ENCODE results near the gene FAM89B. TPM values are rescaled to one million over a fixed set of nuclear protein-coding genes. Genes with fewer than 3 reads are reported as not detected.
A peak's percentile ranks its signal among the peaks of the same experiment; 100 is the strongest.

Gene FAM89B
- total RNA-seq, 2 experiments from 2014 or later: 12.8 to 22.7 TPM

GRCh38 chr11:65575568-65576231 lies 3.4 kb downstream of the FAM89B start, which contains the start of gene EHBP1L1:
Gene EHBP1L1 (plus strand): TSS chr11:65576053. CDS start chr11:65576303, 250 bp downstream.
- Mint-ChIP-seq H3K4me3 (peak within 1 kb of the TSS; percentile 90), H3K27ac (peak within 1 kb of the TSS; percentile 95), H3K9me3 (ENCODE audit: low read depth) (no peaks in the 10 kb centered on the region), H3K27me3 (no peaks in the 10 kb centered on the region), H3K4me1 (peaks cover 49% of the 10 kb centered on the region), H3K36me3 (ENCODE audit: low read depth) (peaks cover 43% of the 10 kb centered on the region)
- intact Hi-C loops (cut with DNase I, micrococcal nuclease): loop anchor here (1.0 to 5.0 kb wide), 10 partner anchors 13 to 713 kb away; partner anchors contain the start of genes C11orf68 (in 1 of the 2), CCDC85B (in 1 of the 2), DRAP1 (in 1 of the 2) and MAP3K11 (in 1 of the 2)
- POLR2A ChIA-PET: interaction anchor here (0.5 to 1.5 kb wide), 5 partner anchors 26 to 153 kb away, joined by 3 to 7 read pairs (median 5); partner anchors contain the start of genes MALAT1, NEAT1 and PCNX3
- DNase-seq (peak; percentile 85), ATAC-seq (peak; percentile 28)
- CTCF ChIA-PET: interaction anchor here (0.6 to 3.6 kb wide), 13 partner anchors 10 to 313 kb away, joined by 3 to 56 read pairs (median 4); partner anchors contain the start of gene FIBP

GRCh38 chr11:65576232-65576866 lies 4.0 kb downstream of the FAM89B start:
- H3K27me3 Mint-ChIP-seq: no peaks in the 10 kb centered on the region
- POLR2A ChIA-PET: interaction anchor here (0.5 to 1.4 kb wide), 3 partner anchors 27 to 154 kb away, joined by 3 to 5 read pairs (median 5); partner anchors contain the start of genes NEAT1 and RELA
- CTCF ChIA-PET: interaction anchor here (0.6 to 3.6 kb wide), 9 partner anchors 11 to 245 kb away, joined by 3 to 56 read pairs (median 4); no protein-coding TSS in a partner anchor
- ATAC-seq (no peak), DNase-seq (peak; percentile 54)
- peak overlapping the region; percentile 77 for H3K27ac Mint-ChIP-seq
- peaks cover 46% of the 10 kb centered on the region for H3K36me3 Mint-ChIP-seq (ENCODE audit: low read depth)
- peaks cover 44% of the 10 kb centered on the region for H3K4me1 Mint-ChIP-seq
- H3K4me3 Mint-ChIP-seq: peak overlapping the region; percentile 90
- no peaks in the 10 kb centered on the region for H3K9me3 Mint-ChIP-seq (ENCODE audit: low read depth)
- intact Hi-C loops (cut with DNase I, micrococcal nuclease): loop anchor here in 1 of 2 experiments (5.0 kb wide), 1 partner anchor 86 kb away; the partner anchor contains the start of gene RELA

- Mint-ChIP-seq H3K4me1 (peaks cover 37% of the 10 kb centered on the region), H3K4me3 (peak overlapping the region; percentile 90), H3K36me3 (ENCODE audit: low read depth) (peaks cover 46% of the 10 kb centered on the region), H3K27ac (peak overlapping the region; percentile 77), H3K9me3 (ENCODE audit: low read depth) (no peaks in the 10 kb centered on the region), H3K27me3 (no peaks in the 10 kb centered on the region)
- POLR2A ChIA-PET: interaction anchor here (0.5 to 1.0 kb wide), 4 partner anchors 11 to 86 kb away, joined by 3 read pairs; partner anchors contain the start of gene RELA
- intact Hi-C loops (cut with DNase I, micrococcal nuclease): loop anchor here in 1 of 2 experiments (5.0 kb wide), 1 partner anchor 85 kb away; the partner anchor contains the start of gene RELA
- CTCF ChIA-PET: interaction anchor here (0.6 to 3.6 kb wide), 7 partner anchors 10 to 215 kb away, joined by 3 to 56 read pairs (median 5); no protein-coding TSS in a partner anchor
- peak; percentile 73 for DNase-seq
- ATAC-seq: peak; percentile 21
Measured at GRCh38 chr11:65576867-65577755, 4.8 kb downstream of the FAM89B start.

- ATAC-seq (no peak), DNase-seq (no peak)
- H3K4me1 Mint-ChIP-seq: peaks cover 35% of the 10 kb centered on the region
- intact Hi-C loops (cut with DNase I, micrococcal nuclease): loop anchor here in 1 of 2 experiments (5.0 kb wide), 1 partner anchor 85 kb away; the partner anchor contains the start of gene RELA
- H3K36me3 Mint-ChIP-seq (ENCODE audit: low read depth): peaks cover 49% of the 10 kb centered on the region
- H3K27ac Mint-ChIP-seq: no peak overlapping the region
- H3K9me3 Mint-ChIP-seq (ENCODE audit: low read depth): no peaks in the 10 kb centered on the region
- ChIA-PET POLR2A (interaction anchor here (1.0 kb wide), 2 partner anchors 11 to 81 kb away, joined by 3 read pairs; no protein-coding TSS in a partner anchor), CTCF (interaction anchor here (2.9 to 3.6 kb wide), 3 partner anchors 9 to 37 kb away, joined by 13 to 56 read pairs (median 20); no protein-coding TSS in a partner anchor)
- peak overlapping the region; percentile 90 for H3K4me3 Mint-ChIP-seq
- no peaks in the 10 kb centered on the region for H3K27me3 Mint-ChIP-seq
Measured at GRCh38 chr11:65577756-65578109, 5.4 kb downstream of the FAM89B start.

GRCh38 chr11:65578134-65578533 lies 5.8 kb downstream of the FAM89B start:
- ATAC-seq: no peak
- ChIA-PET CTCF (interaction anchor here (1.1 to 3.6 kb wide), 3 partner anchors 9 to 36 kb away, joined by 3 to 56 read pairs (median 13); no protein-coding TSS in a partner anchor), POLR2A (no interaction called here)
- Mint-ChIP-seq H3K27ac (peak overlapping the region; percentile 2), H3K9me3 (ENCODE audit: low read depth) (no peaks in the 10 kb centered on the region), H3K36me3 (ENCODE audit: low read depth) (peaks cover 51% of the 10 kb centered on the region), H3K4me1 (peaks cover 33% of the 10 kb centered on the region), H3K4me3 (peak overlapping the region; percentile 90), H3K27me3 (no peaks in the 10 kb centered on the region)
- intact Hi-C loops (cut with DNase I, micrococcal nuclease): loop anchor here in 1 of 2 experiments (5.0 kb wide), 1 partner anchor 84 kb away; the partner anchor contains the start of gene RELA
- DNase-seq: no peak

GRCh38 chr11:65578667-65579066 lies 6.3 kb downstream of the FAM89B start:
- intact Hi-C loops (cut with DNase I, micrococcal nuclease): loop anchor here in 1 of 2 experiments (5.0 kb wide), 1 partner anchor 84 kb away; the partner anchor contains the start of gene RELA
- no peaks in the 10 kb centered on the region for H3K27me3 Mint-ChIP-seq

GRCh38 chr11:65579291-65579690 lies 7.0 kb downstream of the FAM89B start:
- intact Hi-C loops (cut with DNase I, micrococcal nuclease): loop anchor here in 1 of 2 experiments (5.0 kb wide), 1 partner anchor 83 kb away; the partner anchor contains the start of gene RELA
- DNase-seq: no peak
- Mint-ChIP-seq H3K9me3 (ENCODE audit: low read depth) (no peaks in the 10 kb centered on the region), H3K4me3 (no peak overlapping the region), H3K27me3 (no peaks in the 10 kb centered on the region), H3K36me3 (ENCODE audit: low read depth) (peaks cover 52% of the 10 kb centered on the region), H3K27ac (no peak overlapping the region), H3K4me1 (peaks cover 28% of the 10 kb centered on the region)
- ChIA-PET CTCF (interaction anchor here (0.6 to 1.1 kb wide), 2 partner anchors 37 to 165 kb away, joined by 3 read pairs; no protein-coding TSS in a partner anchor), POLR2A (no interaction called here)
- ATAC-seq: no peak

More at GRCh38 chr11:65578667-65579066, 6.3 kb downstream of the FAM89B start:
- H3K36me3 Mint-ChIP-seq (ENCODE audit: low read depth): peaks cover 52% of the 10 kb centered on the region
- H3K27ac Mint-ChIP-seq: peak overlapping the region; percentile 2
- peaks cover 29% of the 10 kb centered on the region for H3K4me1 Mint-ChIP-seq
- ATAC-seq: no peak
- no peak for DNase-seq
- CTCF ChIA-PET: interaction anchor here (1.1 to 2.9 kb wide), 2 partner anchors 15 to 37 kb away, joined by 3 to 13 read pairs; no protein-coding TSS in a partner anchor
- no peaks in the 10 kb centered on the region for H3K9me3 Mint-ChIP-seq (ENCODE audit: low read depth)
- POLR2A ChIA-PET: no interaction called here
- H3K4me3 Mint-ChIP-seq: peak overlapping the region; percentile 90

- no peaks in the 10 kb centered on the region for H3K27me3 Mint-ChIP-seq
- H3K4me3 Mint-ChIP-seq: no peak overlapping the region
- peaks cover 53% of the 10 kb centered on the region for H3K36me3 Mint-ChIP-seq (ENCODE audit: low read depth)
- no peak overlapping the region for H3K27ac Mint-ChIP-seq
- CTCF ChIA-PET: no interaction called here
- POLR2A ChIA-PET: no interaction called here
- peaks cover 22% of the 10 kb centered on the region for H3K4me1 Mint-ChIP-seq
- no peaks in the 10 kb centered on the region for H3K9me3 Mint-ChIP-seq (ENCODE audit: low read depth)
- ATAC-seq: no peak
- DNase-seq: no peak
- intact Hi-C loops (cut with DNase I, micrococcal nuclease): no loop called here
Measured at GRCh38 chr11:65580031-65580692, 7.8 kb downstream of the FAM89B start.

- Mint-ChIP-seq H3K36me3 (ENCODE audit: low read depth) (peaks cover 51% of the 10 kb centered on the region), H3K4me1 (peaks cover 18% of the 10 kb centered on the region), H3K4me3 (no peak overlapping the region), H3K27me3 (no peaks in the 10 kb centered on the region), H3K9me3 (ENCODE audit: low read depth) (no peaks in the 10 kb centered on the region), H3K27ac (no peak overlapping the region)
- intact Hi-C loops (cut with DNase I, micrococcal nuclease): no loop called here
- ChIA-PET CTCF (interaction anchor here (0.9 kb wide), 1 partner anchor 36 kb away, joined by 3 read pairs; no protein-coding TSS in a partner anchor), POLR2A (no interaction called here)
- DNase-seq (no peak), ATAC-seq (no peak)
Measured at GRCh38 chr11:65580756-65581155, 8.4 kb downstream of the FAM89B start.

GRCh38 chr11:65581928-65582327 lies 9.6 kb downstream of the FAM89B start:
- Mint-ChIP-seq H3K4me3 (no peak overlapping the region), H3K9me3 (ENCODE audit: low read depth) (no peaks in the 10 kb centered on the region), H3K27me3 (no peaks in the 10 kb centered on the region), H3K36me3 (ENCODE audit: low read depth) (peaks cover 56% of the 10 kb centered on the region), H3K27ac (no peak overlapping the region), H3K4me1 (peaks cover 25% of the 10 kb centered on the region)
- CTCF ChIA-PET: interaction anchor here (0.7 kb wide), 1 partner anchor 8 kb away, joined by 4 read pairs; no protein-coding TSS in a partner anchor
- POLR2A ChIA-PET: interaction anchor here (0.6 kb wide), 1 partner anchor 33 kb away, joined by 7 read pairs; no protein-coding TSS in a partner anchor
- intact Hi-C loops (cut with DNase I, micrococcal nuclease): no loop called here
- DNase-seq: no peak
- ATAC-seq: no peak

Data from activated CD4-positive, alpha-beta T cell treated with anti-CD3 and anti-CD28 coated beads for 36 hours (primary cell).